Endothelial cell of umbilical vein (primary cell): ENCODE results near the gene GGA1. TPM values are rescaled to one million over a fixed set of nuclear protein-coding genes. Genes with fewer than 3 reads are reported as not detected.

Experiments used
- BruUV-seq: library from RNA; stranded (reverse); fragments of 400-500 nt; replicated peaks from 2 replicates; lab custom pipeline; 2021; lab: Mats Ljungman, UMichigan
- CTCF ChIA-PET: fragments of 300-600, 350-600 bp; sonication (Branson Sonifier 250); formaldehyde crosslinking; loops from one replicate; lab custom pipeline; 2021; ENCODE audit warnings: antibody characterized with exemption, inconsistent platforms; lab: Charles Lee
- POLR2A ChIA-PET: fragments of 300-600, 350-600 bp; sonication (Branson Sonifier 250); formaldehyde crosslinking; loops from one replicate; lab custom pipeline; 2021; ENCODE audit warnings: antibody characterized with exemption, inconsistent platforms; lab: Charles Lee
- DNase-seq: peaks from one replicate; pipeline ENCODE4 v3.0.0-alpha.2; 2011; ENCODE audit warnings: low read depth, low spot score
- FAIRE-seq: peaks from 2 replicates; lab custom pipeline; 2011; peaks lifted over from hg19 to GRCh38; lab: Jason Lieb, UNC
- H2AFZ ChIP-seq: 2 replicates; pipeline ENCODE4 v1.6.0; 2012; ENCODE audit warnings: low read depth, low read length, control low read depth, inconsistent platforms
- H3K27ac ChIP-seq: 2 replicates; pipeline ENCODE4 v1.5.1; 2011; ENCODE audit warnings: low read depth, mild to moderate bottlenecking, control low read depth, low read length, moderate library complexity; ENCODE audit not compliant: insufficient read depth
- H3K27me3 ChIP-seq, 2 experiments: 2 replicates each; pipeline versions ENCODE4 v1.6.0 to v1.6.1; 2011; ENCODE audit warnings: low read length in 2 of 2, mixed read lengths in 1 of 2; ENCODE audit not compliant: control insufficient read depth in 2 of 2, insufficient read depth in 2 of 2
- H3K36me3 ChIP-seq, 2 experiments: 2 replicates in 1 of 2; 3 replicates in 1 of 2; pipeline ENCODE4 v1.5.1; 2011; ENCODE audit warnings: low read length in 2 of 2, mild to moderate bottlenecking in 1 of 2, moderate library complexity in 1 of 2; ENCODE audit not compliant: control insufficient read depth in 2 of 2, insufficient read depth in 2 of 2; ENCODE audit errors: extremely low read depth in 1 of 2
- H3K4me1 ChIP-seq: 3 replicates; pipeline ENCODE4 v1.5.1; 2011; ENCODE audit warnings: mild to moderate bottlenecking, low read length; ENCODE audit not compliant: control insufficient read depth, insufficient read depth; ENCODE audit errors: extremely low read depth
- H3K4me2 ChIP-seq: 2 replicates; pipeline ENCODE4 v1.6.1; 2011; ENCODE audit warnings: low read length, control low read depth, mixed read lengths; ENCODE audit not compliant: insufficient read depth
- H3K4me3 ChIP-seq, 3 experiments: fragments of 200-600 bp in 1 of 3; sonication (generic), shearing (Covaris generic) in 1 of 3; replicated peaks in 1 of 3; 2 replicates each; pipeline ENCODE4 v1.5.1; 2011 to 2016; ENCODE audit warnings: control low read depth in 3 of 3, low read length in 3 of 3, mild to moderate bottlenecking in 2 of 3, inconsistent platforms in 1 of 3, low read depth in 1 of 3, moderate library complexity in 1 of 3; ENCODE audit not compliant: insufficient read depth in 1 of 3
- H3K79me2 ChIP-seq: 2 replicates; pipeline ENCODE4 v1.6.0; 2012; ENCODE audit warnings: low read length, inconsistent platforms; ENCODE audit not compliant: control insufficient read depth, insufficient read depth
- H3K9ac ChIP-seq: replicated peaks from 2 replicates; pipeline ENCODE3; 2011; ENCODE audit warnings: low read length, control low read depth; ENCODE audit not compliant: insufficient read depth; ENCODE audit errors: extremely low read depth
- H3K9me1 ChIP-seq: replicated peaks from 3 replicates; pipeline ENCODE4 v1.6.0; 2011; ENCODE audit warnings: mild to moderate bottlenecking, low read length; ENCODE audit not compliant: control insufficient read depth, insufficient read depth; ENCODE audit errors: extremely low read depth
- H3K9me3 ChIP-seq: replicated peaks from 2 replicates; pipeline ENCODE4 v1.5.1; 2012; ENCODE audit warnings: low read length, inconsistent platforms; ENCODE audit not compliant: control insufficient read depth, insufficient read depth
- H4K20me1 ChIP-seq: replicated peaks from 2 replicates; pipeline ENCODE3; 2011; ENCODE audit warnings: mild to moderate bottlenecking, low read length; ENCODE audit not compliant: control insufficient read depth, insufficient read depth; ENCODE audit errors: extremely low read depth
- CTCF ChIP-seq, 2 donors: IDR thresholded peaks; 1 replicate in 1 of 2; 2 replicates in 1 of 2; pipeline ENCODE4 v1.5.1; 2011; ENCODE audit warnings: low read length in 2 of 2, mild to moderate bottlenecking in 2 of 2, moderate library complexity in 2 of 2, control low read depth in 1 of 2, inconsistent platforms in 1 of 2, low read depth in 1 of 2; ENCODE audit not compliant: insufficient read depth in 1 of 2; ENCODE audit errors: extremely low read depth in 1 of 2
- FOS ChIP-seq: IDR thresholded peaks from 2 replicates; pipeline ENCODE4 v1.6.1; 2011; ENCODE audit warnings: mild to moderate bottlenecking, low read length, moderate library complexity, borderline replicate concordance; ENCODE audit not compliant: insufficient read depth
- GATA2 ChIP-seq: IDR thresholded peaks from 2 replicates; pipeline ENCODE4 v1.7.0; 2011; ENCODE audit warnings: low read depth, mild to moderate bottlenecking, moderate library complexity, mixed read lengths, low read length; ENCODE audit not compliant: insufficient read length, insufficient read depth
- JUN ChIP-seq: IDR thresholded peaks from 2 replicates; pipeline ENCODE4 v1.6.1; 2011; ENCODE audit warnings: borderline replicate concordance, low read depth; ENCODE audit not compliant: insufficient read length, insufficient read depth
- MYC ChIP-seq: IDR thresholded peaks from one replicate; pipeline ENCODE4 v1.6.1; 2011; ENCODE audit warnings: mild to moderate bottlenecking, low read depth, low read length
- POLR2AphosphoS5 ChIP-seq: IDR thresholded peaks from 2 replicates; pipeline ENCODE4 v1.6.1; 2012; ENCODE audit warnings: low read depth, mild to moderate bottlenecking, control low read depth, low read length, moderate library complexity; ENCODE audit not compliant: insufficient read depth
- dilution Hi-C: fragments of 300-500 bp; cut with MboI; formaldehyde crosslinking; loops from one replicate; pipeline ENCODE4 v1.15.0; 2019; ENCODE audit warnings: low sequenced_read_pairs; ENCODE audit not compliant: extremely low pct_ligation_motif_present
- intact Hi-C: fragments of 100-400 bp; cut with micrococcal nuclease; formaldehyde crosslinking; loops from one replicate; pipeline ENCODE4 v1.10.0; 2022
- polyA plus RNA-seq, 4 experiments: library from polyadenylated mRNA; depleted of rRNA in 3 of 4; stranded (reverse) in 3 of 4; unstranded in 1 of 4; fragments of >200 nt; gene quantifications; 2 replicates each; pipeline versions ENCODE4 v1.2.1 to v1.2.3, GENCODE V29; 2011 to 2012; ENCODE audit warnings: missing spikeins in 1 of 4
- total RNA-seq: library from RNA; stranded (reverse); gene quantifications from 2 replicates; pipeline ENCODE4 v1.2.3, GENCODE V29; 2021

The GGA1 gene
- total and polyA plus RNA-seq, 2 donors (not counting 3 experiments of a cell fraction or from before 2014, with no cell fraction given), result 54.1 to 67.5 TPM

GRCh38 chr22:37633625-37634416 is 25.2 kb downstream of the GGA1 start:
- TF ChIP-seq CTCF (IDR thresholded peaks at IDR 0.05; ENCODE audit: extremely low read depth in 1 of 2, insufficient read depth in 1 of 2, low read depth in 1 of 2, low read length in 2 of 2) (peak in 1 of 2 donors; percentile 44), JUN (no peak), FOS (peak; percentile 78), MYC (no peak), POLR2AphosphoS5 (peak; percentile 70), GATA2 (no peak)
- no peaks in the 10 kb centered on the region for H3K36me3 ChIP-seq
- intact Hi-C loops (loop anchor here (2.0 kb wide), 1 partner anchor 25 kb away; the partner anchor contains the start of gene GGA1), dilution Hi-C loops (no loop called here)
- H3K4me2 ChIP-seq, result peak overlapping the region; percentile 57
- H3K27me3 ChIP-seq, result no peaks in the 10 kb centered on the region
- ChIA-PET POLR2A (no interaction called here), CTCF (interaction anchor here (0.6 to 4.6 kb wide), 13 partner anchors 9 to 148 kb away, joined by 3 to 32 read pairs (median 3); partner anchors contain the start of gene LGALS1)
- peak overlapping the region; percentile 53 for H3K9ac ChIP-seq
- DNase-seq (peak; percentile 72), FAIRE-seq (peak; percentile 88)
- H3K4me1 ChIP-seq, result peaks cover 17% of the 10 kb centered on the region
- no peaks in the 10 kb centered on the region for H3K79me2 ChIP-seq
- no peaks in the 10 kb centered on the region for H4K20me1 ChIP-seq
- no TSS peak for BruUV-seq
- peak overlapping the region; percentile 72 for H2AFZ ChIP-seq
- H3K4me3 ChIP-seq, result no peak overlapping the region
- H3K27ac ChIP-seq, result peak overlapping the region; percentile 72
- H3K9me1 ChIP-seq, result no peaks in the 10 kb centered on the region
- H3K9me3 ChIP-seq, result no peaks in the 10 kb centered on the region
